ENCODE data around the gene SGPP2.

GRCh38 chr2:222572751-222573174 is 148.4 kb downstream of the SGPP2 start:
- no peak for TF ChIP-seq POLR2A (IDR thresholded peaks at IDR 0.05; ENCODE audit: low read depth, low read length)
- no peak for TF ChIP-seq POLR2AphosphoS5 (IDR thresholded peaks at IDR 0.05; ENCODE audit: low read depth, low read length)
- TF ChIP-seq SPI1 (IDR thresholded peaks at IDR 0.05; ENCODE audit: low read depth, low read length): no peak

Measured in GM12891 (cell line).